ENCODE results near the gene SOWAHC.

Gene SOWAHC

GRCh38 chr2:109648041-109648527 lies 33.9 kb downstream of the SOWAHC start:
- DNase-seq = no peak

- no peak for DNase-seq
Measured at GRCh38 chr2:109649736-109650695, 35.9 kb downstream of the SOWAHC start.

DNA sequence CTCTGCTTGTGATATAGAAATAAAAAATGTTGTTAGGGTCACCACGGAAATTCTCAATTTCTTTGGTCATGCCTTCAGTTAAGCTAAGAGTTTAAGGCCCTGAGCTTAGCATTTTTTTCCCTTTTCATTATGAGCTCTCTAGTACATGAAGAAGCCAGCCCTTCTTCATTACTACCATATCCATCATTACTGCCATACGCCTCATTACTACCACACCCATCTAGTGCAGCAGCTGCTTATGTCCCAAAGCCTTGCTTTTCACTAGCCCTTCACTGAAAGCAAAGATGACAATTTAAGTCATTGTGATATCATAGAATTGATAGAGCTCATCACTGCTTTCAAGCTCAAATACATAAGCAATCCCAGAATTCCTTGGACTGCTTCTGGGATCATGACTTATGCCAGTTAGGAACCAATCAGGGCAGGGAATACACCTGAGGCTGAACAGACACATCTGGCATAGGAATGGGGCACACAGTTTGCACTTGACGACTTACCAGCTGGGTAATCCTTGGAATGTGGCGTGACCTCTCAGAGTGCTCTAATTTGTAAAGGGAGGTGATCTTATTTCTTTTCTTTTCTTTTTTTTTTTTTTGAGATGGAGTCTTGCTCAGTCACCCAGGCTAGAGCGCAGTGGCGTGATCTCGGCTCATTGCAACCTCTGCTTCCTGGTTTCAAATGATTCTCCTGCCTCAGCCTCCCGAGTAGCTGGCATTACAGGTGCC lies 40.3 kb downstream of the SOWAHC start:
- no peak for DNase-seq

GRCh38 chr2:109655287-109655686 lies 41.1 kb downstream of the SOWAHC start:
- no peak for DNase-seq

GRCh38 chr2:109659396-109660045 lies 45.4 kb downstream of the SOWAHC start:
- no peak for DNase-seq

DNA sequence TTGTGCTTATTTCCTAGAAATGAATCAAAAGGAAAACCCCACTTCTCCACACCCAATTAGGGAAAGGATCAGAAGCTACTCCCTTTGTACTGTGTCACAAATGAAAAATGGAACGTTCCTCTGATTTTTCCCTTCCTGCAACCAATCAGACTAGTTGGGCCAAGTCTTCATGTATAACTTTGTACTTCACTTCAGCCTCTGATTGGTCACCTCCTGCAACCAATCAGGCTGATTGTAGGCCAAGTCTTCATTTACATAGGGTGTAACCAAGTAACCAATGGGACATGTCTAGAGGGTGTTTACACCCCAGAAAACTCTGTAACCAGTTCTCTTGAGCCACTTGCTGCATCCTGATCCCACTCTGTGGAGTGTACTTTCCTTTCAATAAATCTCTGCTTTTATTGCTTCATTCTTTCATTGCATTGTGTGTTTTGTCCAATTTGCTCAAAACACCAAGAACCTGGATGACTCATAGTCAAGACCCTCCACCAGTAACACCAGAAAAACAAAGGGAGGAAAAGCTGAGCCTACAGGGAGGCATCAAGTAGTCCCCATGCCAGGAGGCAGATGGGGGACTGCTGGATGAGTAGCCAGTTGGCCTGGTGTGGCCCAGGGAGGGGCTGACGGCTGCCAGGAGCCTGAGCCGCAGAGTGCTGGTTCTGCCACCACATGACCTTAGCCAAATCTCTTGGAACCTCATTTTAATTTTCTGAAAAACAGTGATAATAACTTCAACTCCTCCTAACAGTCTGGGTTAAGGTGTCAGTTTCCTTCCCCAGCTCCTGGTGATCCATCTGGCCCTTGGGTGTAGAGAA lies 46.1 kb downstream of the SOWAHC start:
- DNase-seq = no peak

- no peak for DNase-seq
Measured at GRCh38 chr2:109662889-109663288, 48.7 kb downstream of the SOWAHC start.

- DNase-seq = no peak
Measured at GRCh38 chr2:109663721-109664120, 49.6 kb downstream of the SOWAHC start.

DNA sequence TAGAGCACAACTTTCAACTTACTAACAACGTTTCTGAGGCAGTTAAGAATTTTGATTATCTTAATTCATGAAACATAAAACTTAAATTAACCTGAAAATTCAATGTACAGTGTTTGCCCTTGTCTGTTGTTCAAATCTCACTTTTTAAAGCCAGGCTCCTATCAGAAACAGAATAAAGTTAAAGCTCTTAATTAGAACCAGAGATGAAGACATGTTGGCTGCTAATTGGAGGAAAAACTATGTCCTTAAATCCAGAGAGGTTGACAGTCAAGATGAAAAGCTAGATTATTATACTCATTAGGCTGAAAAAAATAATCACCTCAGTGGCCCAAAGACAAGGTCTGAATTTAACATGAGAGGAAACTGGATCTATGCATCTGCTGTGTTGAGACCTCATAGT lies 52.3 kb downstream of the SOWAHC start:
- DNase-seq = no peak

All from CD4-positive, alpha-beta T cell treated with Interleukin-12 subunit alpha and Interleukin-12 subunit beta, for 1 hour (primary cell).